Endothelial cell of umbilical vein (primary cell): ENCODE measurements around the gene CNFN. TPM values are rescaled to one million over a fixed set of nuclear protein-coding genes. Genes with fewer than 3 reads are reported as not detected.

ENCODE experiments used
- BruUV-seq: library from RNA; stranded (reverse); fragments of 400-500 nt; replicated peaks from 2 replicates; lab custom pipeline; 2021; lab: Mats Ljungman, UMichigan
- CTCF ChIA-PET: fragments of 300-600, 350-600 bp; sonication (Branson Sonifier 250); formaldehyde crosslinking; loops from one replicate; lab custom pipeline; 2021; ENCODE audit warnings: antibody characterized with exemption, inconsistent platforms; lab: Charles Lee
- POLR2A ChIA-PET: fragments of 300-600, 350-600 bp; sonication (Branson Sonifier 250); formaldehyde crosslinking; loops from one replicate; lab custom pipeline; 2021; ENCODE audit warnings: antibody characterized with exemption, inconsistent platforms; lab: Charles Lee
- DNase-seq: peaks from one replicate; pipeline ENCODE4 v3.0.0-alpha.2; 2011; ENCODE audit warnings: low read depth, low spot score
- FAIRE-seq: peaks from 2 replicates; lab custom pipeline; 2011; peaks lifted over from hg19 to GRCh38; lab: Jason Lieb, UNC
- H2AFZ ChIP-seq: 2 replicates; pipeline ENCODE4 v1.6.0; 2012; ENCODE audit warnings: low read depth, low read length, control low read depth, inconsistent platforms
- H3K27ac ChIP-seq: 2 replicates; pipeline ENCODE4 v1.5.1; 2011; ENCODE audit warnings: low read depth, mild to moderate bottlenecking, control low read depth, low read length, moderate library complexity; ENCODE audit not compliant: insufficient read depth
- H3K27me3 ChIP-seq, 2 experiments: 2 replicates each; pipeline versions ENCODE4 v1.6.0 to v1.6.1; 2011; ENCODE audit warnings: low read length in 2 of 2, mixed read lengths in 1 of 2; ENCODE audit not compliant: control insufficient read depth in 2 of 2, insufficient read depth in 2 of 2
- H3K36me3 ChIP-seq, 2 experiments: 2 replicates in 1 of 2; 3 replicates in 1 of 2; pipeline ENCODE4 v1.5.1; 2011; ENCODE audit warnings: low read length in 2 of 2, mild to moderate bottlenecking in 1 of 2, moderate library complexity in 1 of 2; ENCODE audit not compliant: control insufficient read depth in 2 of 2, insufficient read depth in 2 of 2; ENCODE audit errors: extremely low read depth in 1 of 2
- H3K4me1 ChIP-seq: 3 replicates; pipeline ENCODE4 v1.5.1; 2011; ENCODE audit warnings: mild to moderate bottlenecking, low read length; ENCODE audit not compliant: control insufficient read depth, insufficient read depth; ENCODE audit errors: extremely low read depth
- H3K4me2 ChIP-seq: 2 replicates; pipeline ENCODE4 v1.6.1; 2011; ENCODE audit warnings: low read length, control low read depth, mixed read lengths; ENCODE audit not compliant: insufficient read depth
- H3K4me3 ChIP-seq, 3 experiments: fragments of 200-600 bp in 1 of 3; sonication (generic), shearing (Covaris generic) in 1 of 3; replicated peaks in 1 of 3; 2 replicates each; pipeline ENCODE4 v1.5.1; 2011 to 2016; ENCODE audit warnings: control low read depth in 3 of 3, low read length in 3 of 3, mild to moderate bottlenecking in 2 of 3, inconsistent platforms in 1 of 3, low read depth in 1 of 3, moderate library complexity in 1 of 3; ENCODE audit not compliant: insufficient read depth in 1 of 3
- H3K79me2 ChIP-seq: 2 replicates; pipeline ENCODE4 v1.6.0; 2012; ENCODE audit warnings: low read length, inconsistent platforms; ENCODE audit not compliant: control insufficient read depth, insufficient read depth
- H3K9ac ChIP-seq: replicated peaks from 2 replicates; pipeline ENCODE3; 2011; ENCODE audit warnings: low read length, control low read depth; ENCODE audit not compliant: insufficient read depth; ENCODE audit errors: extremely low read depth
- H3K9me1 ChIP-seq: replicated peaks from 3 replicates; pipeline ENCODE4 v1.6.0; 2011; ENCODE audit warnings: mild to moderate bottlenecking, low read length; ENCODE audit not compliant: control insufficient read depth, insufficient read depth; ENCODE audit errors: extremely low read depth
- H3K9me3 ChIP-seq: replicated peaks from 2 replicates; pipeline ENCODE4 v1.5.1; 2012; ENCODE audit warnings: low read length, inconsistent platforms; ENCODE audit not compliant: control insufficient read depth, insufficient read depth
- H4K20me1 ChIP-seq: replicated peaks from 2 replicates; pipeline ENCODE3; 2011; ENCODE audit warnings: mild to moderate bottlenecking, low read length; ENCODE audit not compliant: control insufficient read depth, insufficient read depth; ENCODE audit errors: extremely low read depth
- EZH2 ChIP-seq: IDR thresholded peaks from 2 replicates; pipeline ENCODE4 v1.6.1; 2012; ENCODE audit warnings: borderline replicate concordance, low read depth, mild to moderate bottlenecking, moderate library complexity, low read length, inconsistent platforms; ENCODE audit not compliant: severe bottlenecking
- FOS ChIP-seq: IDR thresholded peaks from 2 replicates; pipeline ENCODE4 v1.6.1; 2011; ENCODE audit warnings: mild to moderate bottlenecking, low read length, moderate library complexity, borderline replicate concordance; ENCODE audit not compliant: insufficient read depth
- GATA2 ChIP-seq: IDR thresholded peaks from 2 replicates; pipeline ENCODE4 v1.7.0; 2011; ENCODE audit warnings: low read depth, mild to moderate bottlenecking, moderate library complexity, mixed read lengths, low read length; ENCODE audit not compliant: insufficient read length, insufficient read depth
- JUN ChIP-seq: IDR thresholded peaks from 2 replicates; pipeline ENCODE4 v1.6.1; 2011; ENCODE audit warnings: borderline replicate concordance, low read depth; ENCODE audit not compliant: insufficient read length, insufficient read depth
- MYC ChIP-seq: IDR thresholded peaks from one replicate; pipeline ENCODE4 v1.6.1; 2011; ENCODE audit warnings: mild to moderate bottlenecking, low read depth, low read length
- POLR2A ChIP-seq: IDR thresholded peaks from 2 replicates; pipeline ENCODE4 v1.6.1; 2012; ENCODE audit warnings: low read depth, mild to moderate bottlenecking, control low read depth, low read length
- POLR2AphosphoS5 ChIP-seq: IDR thresholded peaks from 2 replicates; pipeline ENCODE4 v1.6.1; 2012; ENCODE audit warnings: low read depth, mild to moderate bottlenecking, control low read depth, low read length, moderate library complexity; ENCODE audit not compliant: insufficient read depth
- dilution Hi-C: fragments of 300-500 bp; cut with MboI; formaldehyde crosslinking; loops from one replicate; pipeline ENCODE4 v1.15.0; 2019; ENCODE audit warnings: low sequenced_read_pairs; ENCODE audit not compliant: extremely low pct_ligation_motif_present
- intact Hi-C: fragments of 100-400 bp; cut with micrococcal nuclease; formaldehyde crosslinking; loops from one replicate; pipeline ENCODE4 v1.10.0; 2022
- polyA plus RNA-seq, 4 experiments: library from polyadenylated mRNA; depleted of rRNA in 3 of 4; stranded (reverse) in 3 of 4; unstranded in 1 of 4; fragments of >200 nt; gene quantifications; 2 replicates each; pipeline versions ENCODE4 v1.2.1 to v1.2.3, GENCODE V29; 2011 to 2012; ENCODE audit warnings: missing spikeins in 1 of 4
- total RNA-seq: library from RNA; stranded (reverse); gene quantifications from 2 replicates; pipeline ENCODE4 v1.2.3, GENCODE V29; 2021
- TF ChIP-seq, protein P1 (sequence below), 2 donors: IDR thresholded peaks; 1 replicate in 1 of 2; 2 replicates in 1 of 2; pipeline ENCODE4 v1.5.1; 2011; ENCODE audit warnings: low read length in 2 of 2, mild to moderate bottlenecking in 2 of 2, moderate library complexity in 2 of 2, control low read depth in 1 of 2, inconsistent platforms in 1 of 2, low read depth in 1 of 2; ENCODE audit not compliant: insufficient read depth in 1 of 2; ENCODE audit errors: extremely low read depth in 1 of 2
- TF ChIP-seq, protein P2 (sequence below): IDR thresholded peaks from 2 replicates; pipeline ENCODE4 v1.6.1; 2011; ENCODE audit not compliant: insufficient read depth, insufficient read length

The CNFN gene
- total and polyA plus RNA-seq, 2 donors (not counting 3 experiments of a cell fraction or from before 2014, with no cell fraction given), result 0.23 to 0.73 TPM

DNA sequence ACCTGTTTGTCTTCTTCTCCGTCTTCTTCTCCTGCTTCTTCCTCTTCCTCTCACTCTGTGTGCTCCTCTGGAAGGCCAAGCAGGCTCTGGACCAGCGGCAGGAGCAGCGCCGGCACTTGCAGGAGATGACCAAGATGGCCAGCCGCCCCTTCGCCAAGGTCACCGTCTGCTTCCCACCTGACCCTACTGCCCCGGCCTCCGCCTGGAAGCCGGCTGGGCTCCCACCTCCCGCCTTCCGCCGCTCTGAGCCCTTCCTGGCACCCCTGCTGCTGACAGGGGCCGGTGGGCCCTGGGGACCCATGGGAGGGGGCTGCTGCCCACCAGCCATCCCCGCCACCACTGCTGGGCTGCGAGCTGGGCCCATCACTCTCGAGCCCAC is 13.9 kb downstream of the CNFN start:
- Histone ChIP-seq H3K4me2 (no peak overlapping the region), H3K36me3 (peaks cover 0 to 4% of the 10 kb centered on the region in 2 experiments), H3K9me1 (no peaks in the 10 kb centered on the region), H3K4me1 (no peaks in the 10 kb centered on the region), H2AFZ (no peak overlapping the region), H3K4me3 (no peak overlapping the region), H3K9ac (no peak overlapping the region), H3K79me2 (no peaks in the 10 kb centered on the region), H4K20me1 (no peaks in the 10 kb centered on the region), H3K27me3 (no peaks in the 10 kb centered on the region), H3K27ac (no peak overlapping the region), H3K9me3 (no peaks in the 10 kb centered on the region)
- no peak for TF ChIP-seq EZH2
- no peak for TF ChIP-seq JUN
- TF ChIP-seq, protein P1, sequence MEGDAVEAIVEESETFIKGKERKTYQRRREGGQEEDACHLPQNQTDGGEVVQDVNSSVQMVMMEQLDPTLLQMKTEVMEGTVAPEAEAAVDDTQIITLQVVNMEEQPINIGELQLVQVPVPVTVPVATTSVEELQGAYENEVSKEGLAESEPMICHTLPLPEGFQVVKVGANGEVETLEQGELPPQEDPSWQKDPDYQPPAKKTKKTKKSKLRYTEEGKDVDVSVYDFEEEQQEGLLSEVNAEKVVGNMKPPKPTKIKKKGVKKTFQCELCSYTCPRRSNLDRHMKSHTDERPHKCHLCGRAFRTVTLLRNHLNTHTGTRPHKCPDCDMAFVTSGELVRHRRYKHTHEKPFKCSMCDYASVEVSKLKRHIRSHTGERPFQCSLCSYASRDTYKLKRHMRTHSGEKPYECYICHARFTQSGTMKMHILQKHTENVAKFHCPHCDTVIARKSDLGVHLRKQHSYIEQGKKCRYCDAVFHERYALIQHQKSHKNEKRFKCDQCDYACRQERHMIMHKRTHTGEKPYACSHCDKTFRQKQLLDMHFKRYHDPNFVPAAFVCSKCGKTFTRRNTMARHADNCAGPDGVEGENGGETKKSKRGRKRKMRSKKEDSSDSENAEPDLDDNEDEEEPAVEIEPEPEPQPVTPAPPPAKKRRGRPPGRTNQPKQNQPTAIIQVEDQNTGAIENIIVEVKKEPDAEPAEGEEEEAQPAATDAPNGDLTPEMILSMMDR (IDR thresholded peaks at IDR 0.05; ENCODE audit: extremely low read depth in 1 of 2, insufficient read depth in 1 of 2, low read depth in 1 of 2, low read length in 2 of 2), result no peak
- TF ChIP-seq, protein P2, sequence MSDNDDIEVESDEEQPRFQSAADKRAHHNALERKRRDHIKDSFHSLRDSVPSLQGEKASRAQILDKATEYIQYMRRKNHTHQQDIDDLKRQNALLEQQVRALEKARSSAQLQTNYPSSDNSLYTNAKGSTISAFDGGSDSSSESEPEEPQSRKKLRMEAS, result no peak
- TF ChIP-seq GATA2, result no peak
- no peak for TF ChIP-seq POLR2AphosphoS5
- TF ChIP-seq MYC, result no peak
- TF ChIP-seq POLR2A, result no peak
- TF ChIP-seq FOS, result no peak
- ChIA-PET POLR2A (no interaction called here), CTCF (no interaction called here)
- intact Hi-C loops (no loop called here), dilution Hi-C loops (no loop called here)
- no peak for FAIRE-seq
- no TSS peak for BruUV-seq
- DNase-seq, result no peak
